K562 (cell line): ENCODE data around the gene MTERF2. TPM values are rescaled to one million over a fixed set of nuclear protein-coding genes. Genes with fewer than 3 reads are reported as not detected.

ENCODE experiments used
- ARID4B ChIP-seq: sonication (generic); formaldehyde crosslinking; IDR thresholded peaks from 2 replicates; pipeline ENCODE4 v1.8.0; 2022; ENCODE audit warnings: mild to moderate bottlenecking, missing genetic modification reagents
- ATF7 ChIP-seq: fragments of 450-650 bp; IDR thresholded peaks from 2 replicates; pipeline ENCODE4 v1.7.1; 2014; ENCODE audit warnings: mild to moderate bottlenecking, moderate library complexity
- CTCFL ChIP-seq: IDR thresholded peaks from 2 replicates; pipeline ENCODE4 v1.6.1; 2011; ENCODE audit warnings: borderline replicate concordance, low read depth, mild to moderate bottlenecking, moderate library complexity, low read length; ENCODE audit not compliant: insufficient read depth, poor library complexity, severe bottlenecking
- CXXC5 ChIP-seq: fragments of 250-450 bp; sonication (Bioruptor Pico); IDR thresholded peaks from 2 replicates; pipeline ENCODE4 v1.8.0; 2022; ENCODE audit warnings: inconsistent platforms, mild to moderate bottlenecking, moderate library complexity
- ELK3 ChIP-seq: fragments of 450-650 bp; formaldehyde crosslinking; IDR thresholded peaks from 2 replicates; pipeline ENCODE4 v1.4.0; 2020; ENCODE audit warnings: mild to moderate bottlenecking
- FOXJ2 ChIP-seq: fragments of 200-800 bp; sonication (Bioruptor generic); IDR thresholded peaks from 2 replicates; pipeline ENCODE4 v1.6.1; 2016; ENCODE audit warnings: missing genetic modification characterization, missing compliant biosample characterization
- LEF1 ChIP-seq: fragments of 450-650 bp; IDR thresholded peaks from 2 replicates; pipeline ENCODE4 v1.6.1; 2016; ENCODE audit warnings: mild to moderate bottlenecking
- MEF2D ChIP-seq: conservative IDR thresholded peaks from 2 replicates; pipeline ENCODE4 v1.6.1; 2016; ENCODE audit warnings: low read depth, missing genetic modification characterization, missing compliant biosample characterization
- NR2F6 ChIP-seq: fragments of 450-650 bp; formaldehyde crosslinking; IDR thresholded peaks from 2 replicates; pipeline ENCODE4 v1.4.0; 2020; ENCODE audit warnings: mild to moderate bottlenecking
- RHOXF2B ChIP-seq: fragments of 250-450 bp; sonication (Bioruptor Pico); conservative IDR thresholded peaks from 2 replicates; pipeline ENCODE4 v1.5.1; 2021
- TEAD1 ChIP-seq, 2 experiments: fragments of 450-650 bp in 1 of 2; sonication (generic) in 1 of 2; formaldehyde crosslinking; IDR thresholded peaks; 2 replicates each; pipeline versions ENCODE4 v1.4.0 to v1.8.0; 2020 to 2022; ENCODE audit warnings: mild to moderate bottlenecking in 2 of 2, missing genetic modification reagents in 1 of 2
- ZNF311 ChIP-seq: fragments of 250-450 bp; sonication (Bioruptor Pico); IDR thresholded peaks from 2 replicates; pipeline ENCODE4 v1.4.0; 2020; ENCODE audit warnings: mild to moderate bottlenecking, moderate library complexity
- ZNF354B ChIP-seq: fragments of 250-450 bp; sonication (Bioruptor Pico); IDR thresholded peaks from 2 replicates; pipeline ENCODE4 v1.4.0; 2020
- ZNF740 ChIP-seq, 3 experiments: fragments of 200-800 bp in 1 of 3; sonication (Bioruptor generic) in 1 of 3; sonication (generic) in 1 of 3; formaldehyde crosslinking in 1 of 3; IDR thresholded peaks; 2 replicates each; pipeline versions ENCODE4 v1.6.1 to v1.8.0; 2016 to 2022; ENCODE audit warnings: mild to moderate bottlenecking in 2 of 3, missing compliant biosample characterization in 2 of 3, missing genetic modification characterization in 2 of 3, missing genetic modification reagents in 1 of 3
- ZNF764 ChIP-seq: fragments of 250-450 bp; sonication (Bioruptor Pico); IDR thresholded peaks from 2 replicates; pipeline ENCODE4 v1.4.0; 2020; ENCODE audit warnings: low read depth, mild to moderate bottlenecking, moderate library complexity
- ZSCAN32 ChIP-seq: fragments of 450-650 bp; formaldehyde crosslinking; IDR thresholded peaks from 2 replicates; pipeline ENCODE4 v1.4.0; 2020; ENCODE audit warnings: mild to moderate bottlenecking, moderate library complexity
- polyA plus RNA-seq, 8 experiments: library from polyadenylated mRNA; depleted of rRNA in 4 of 8; stranded (reverse) in 5 of 8; unstranded in 3 of 8; fragments of >200 nt; fragmentation: Nextera tagmentation in 2 of 8; fragmentation: Illumina TruSeq in 1 of 8; extraction: Ambion mirVana in 2 of 8; extraction: Trizol in 1 of 8; gene quantifications; 2 replicates each; pipeline versions ENCODE4 v1.2.1 to v1.2.3, GENCODE V29; 2011 to 2014; ENCODE audit warnings: inconsistent platforms in 1 of 8, missing spikeins in 1 of 8
- total RNA-seq, 7 experiments: library from RNA; depleted of rRNA in 6 of 7; stranded (reverse); fragments of >200 nt in 6 of 7; fragmentation: Illumina TruSeq in 2 of 7; extraction: Trizol in 2 of 7; gene quantifications; 2 replicates each; pipeline versions ENCODE4 v1.2.1 to v1.2.3, GENCODE V29; 2011 to 2021; ENCODE audit warnings: low replicate concordance in 1 of 7

MTERF2 gene
- total and polyA plus RNA-seq, 9 of the 15 experiments (the other 6 are each of a cell fraction or from before 2014, with no cell fraction given), result 10.0 to 63.2 (median 33.2) TPM

- no peak for TF ChIP-seq ZNF740 (CRISPR knock-in tag; IDR thresholded peaks at IDR 0.05)
- peak in 1 of 2 experiments; percentile 95; a peak in 2 of 4 replicates for TF ChIP-seq ZNF740 (tag; IDR thresholded peaks at IDR 0.05)
- peak; percentile 92 for TF ChIP-seq MEF2D (tag)
- TF ChIP-seq LEF1, result no peak
- TF ChIP-seq ZNF764 (CRISPR knock-in tag), result no peak
- peak; percentile 67; the same call in 1 of the 2 replicates for TF ChIP-seq ZNF354B (CRISPR knock-in tag)
- TF ChIP-seq TEAD1 (CRISPR knock-in tag; IDR thresholded peaks at IDR 0.05), result peak in 1 of 2 experiments; percentile 83; a peak in 2 of 4 replicates
- TF ChIP-seq ZSCAN32 (CRISPR knock-in tag), result 0 out of 2 replicates have a peak, but pooled peaks have one; percentile 34
- no peak for TF ChIP-seq RHOXF2B (CRISPR knock-in tag)
- no peak for TF ChIP-seq FOXJ2 (tag)
- no peak for TF ChIP-seq ELK3 (CRISPR knock-in tag)
- no peak for TF ChIP-seq NR2F6
- peak; percentile 85 for TF ChIP-seq CXXC5
- TF ChIP-seq ATF7, result no peak
- TF ChIP-seq ARID4B (CRISPR knock-in tag), result no peak
- no peak for TF ChIP-seq CTCFL
- TF ChIP-seq ZNF311, result peak; percentile 95
Measured at GRCh38 chr12:107033758-107034739, 47.1 kb upstream of the MTERF2 start (continued).
